Anterior cingulate cortex (tissue), 58 donors: ENCODE measurements around the gene THAP6.

Experiments
- DNase-seq, 58 donors: peaks; one replicate each; lab custom pipeline; 2025; lab: John Stamatoyannopoulos, UW

The THAP6 gene

GRCh38 chr4:75565481-75565880 is 51.2 kb downstream of the THAP6 start:
- no peak for DNase-seq

GRCh38 chr4:75566911-75567310 is 52.6 kb downstream of the THAP6 start:
- DNase-seq, result no peak

- no peak for DNase-seq
These were observed 53.5 kb downstream of the THAP6 start for GRCh38 chr4:75567725-75568124.
